ENCODE results near the gene PLAA.

Gene PLAA

DNA sequence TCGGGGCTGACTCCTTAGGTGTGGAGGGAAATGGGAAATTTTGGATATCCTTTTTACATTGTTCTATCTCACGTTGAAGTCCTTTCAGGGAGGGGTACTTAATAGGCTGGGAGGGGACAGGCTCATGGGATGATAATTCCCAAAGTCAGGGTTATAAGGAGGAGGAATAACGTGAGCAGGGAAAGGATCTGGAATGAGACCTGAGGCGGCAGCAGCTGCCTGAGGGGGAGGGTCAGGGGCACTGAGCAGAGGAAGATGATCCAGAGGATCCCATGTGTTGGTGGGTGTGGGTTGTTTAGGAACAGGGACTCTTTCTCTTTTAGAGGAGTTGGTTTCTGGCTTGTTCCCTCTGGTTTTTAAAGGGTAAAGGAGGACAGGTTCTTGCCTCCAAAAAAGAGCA, 27.9 kb upstream of the PLAA start:
- Histone ChIP-seq H3K14ac (ENCODE audit: low read length) (no peak overlapping the region), H3K23ac (ENCODE audit: low read length) (no peak overlapping the region), H2BK12ac (ENCODE audit: low read length) (no peak overlapping the region), H3K4me3 (ENCODE audit: low read depth, low read length) (no peak overlapping the region), H3K27ac (ENCODE audit: low read depth, low read length) (no peak overlapping the region), H3K4ac (ENCODE audit: low read depth, low read length) (no peak overlapping the region), H3K9ac (ENCODE audit: low read length) (no peak overlapping the region), H3K9me3 (ENCODE audit: insufficient read depth, low read depth, low read length) (no peaks in the 10 kb centered on the region), H4K91ac (ENCODE audit: low read depth, low read length) (no peak overlapping the region), H3K36me3 (ENCODE audit: control insufficient read depth in 1 of 2, insufficient read depth in 2 of 2, low read length in 2 of 2) (no peaks in the 10 kb centered on the region), H2AFZ (ENCODE audit: insufficient read depth, low read length, poor library complexity) (no peak overlapping the region), H3K4me1 (ENCODE audit: control insufficient read depth in 1 of 2, insufficient read depth in 2 of 2, low read length in 2 of 2) (no peaks in the 10 kb centered on the region), H3K27me3 (ENCODE audit: insufficient read depth, low read length) (no peaks in the 10 kb centered on the region), H3K4me2 (ENCODE audit: low read length) (no peak overlapping the region), H3K18ac (ENCODE audit: low read length) (no peak overlapping the region), H4K12ac (ENCODE audit: low read depth, low read length) (no peak overlapping the region), H2AK5ac (ENCODE audit: low read length) (no peak overlapping the region), H4K8ac (ENCODE audit: low read depth, low read length) (no peak overlapping the region), H2BK120ac (ENCODE audit: insufficient read depth, low read length, poor library complexity) (no peak overlapping the region), H2BK5ac (ENCODE audit: low read depth, low read length, poor library complexity) (no peak overlapping the region), H3K79me1 (ENCODE audit: low read length) (peaks cover 3% of the 10 kb centered on the region), H3K79me2 (ENCODE audit: control insufficient read depth, insufficient read depth, low read length, poor library complexity) (no peaks in the 10 kb centered on the region)
- DNase-seq: no peak
- WGBS (ENCODE audit: extremely low coverage, insufficient coverage, insufficient read length): no CpG with 5 or more reads among the region's 4 CpGs

DNA sequence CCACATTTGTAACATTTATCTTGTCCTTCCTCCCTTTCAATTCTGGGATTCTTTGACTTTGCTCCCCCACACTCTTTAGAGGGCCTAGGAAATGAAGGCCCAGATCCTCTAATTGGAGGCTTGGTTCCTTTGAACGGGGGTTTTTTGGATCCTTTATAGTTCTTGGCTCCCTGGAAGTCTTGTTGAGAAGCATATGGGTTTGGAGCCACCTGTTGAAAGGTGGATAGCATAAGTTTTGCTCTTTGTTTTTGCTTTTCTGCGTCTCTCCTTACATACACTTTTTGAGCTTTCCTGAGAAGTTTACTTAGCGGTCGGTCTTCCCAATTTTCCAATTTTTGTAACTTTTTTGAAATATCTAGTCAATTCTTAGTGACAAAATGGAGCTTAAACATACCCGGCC, 26.9 kb upstream of the PLAA start:
- H2BK120ac ChIP-seq (ENCODE audit: insufficient read depth, low read length, poor library complexity): no peak overlapping the region
- H3K23ac ChIP-seq (ENCODE audit: low read length): no peak overlapping the region
- H3K79me2 ChIP-seq (ENCODE audit: control insufficient read depth, insufficient read depth, low read length, poor library complexity): no peaks in the 10 kb centered on the region
- no peak overlapping the region for H4K8ac ChIP-seq (ENCODE audit: low read depth, low read length)
- no peak overlapping the region for H3K9ac ChIP-seq (ENCODE audit: low read length)
- no peaks in the 10 kb centered on the region for H3K4me1 ChIP-seq (ENCODE audit: control insufficient read depth in 1 of 2, insufficient read depth in 2 of 2, low read length in 2 of 2)
- WGBS (ENCODE audit: extremely low coverage, insufficient coverage, insufficient read length): no CpG with 5 or more reads among the region's 5 CpGs
- no peak overlapping the region for H3K18ac ChIP-seq (ENCODE audit: low read length)
- no peak overlapping the region for H2BK12ac ChIP-seq (ENCODE audit: low read length)
- no peak overlapping the region for H3K27ac ChIP-seq (ENCODE audit: low read depth, low read length)
- no peak overlapping the region for H4K91ac ChIP-seq (ENCODE audit: low read depth, low read length)
- no peak overlapping the region for H3K4ac ChIP-seq (ENCODE audit: low read depth, low read length)
- H3K79me1 ChIP-seq (ENCODE audit: low read length): peaks cover 3% of the 10 kb centered on the region
- H3K27me3 ChIP-seq (ENCODE audit: insufficient read depth, low read length): no peaks in the 10 kb centered on the region
- H3K4me3 ChIP-seq (ENCODE audit: low read depth, low read length): no peak overlapping the region
- no peak overlapping the region for H2AFZ ChIP-seq (ENCODE audit: insufficient read depth, low read length, poor library complexity)
- H4K12ac ChIP-seq (ENCODE audit: low read depth, low read length): no peak overlapping the region
- H3K14ac ChIP-seq (ENCODE audit: low read length): no peak overlapping the region
- no peak overlapping the region for H3K4me2 ChIP-seq (ENCODE audit: low read length)
- no peaks in the 10 kb centered on the region for H3K36me3 ChIP-seq (ENCODE audit: control insufficient read depth in 1 of 2, insufficient read depth in 2 of 2, low read length in 2 of 2)
- DNase-seq: no peak
- H2BK5ac ChIP-seq (ENCODE audit: low read depth, low read length, poor library complexity): no peak overlapping the region
- H3K9me3 ChIP-seq (ENCODE audit: insufficient read depth, low read depth, low read length): no peaks in the 10 kb centered on the region
- H2AK5ac ChIP-seq (ENCODE audit: low read length): no peak overlapping the region

DNA sequence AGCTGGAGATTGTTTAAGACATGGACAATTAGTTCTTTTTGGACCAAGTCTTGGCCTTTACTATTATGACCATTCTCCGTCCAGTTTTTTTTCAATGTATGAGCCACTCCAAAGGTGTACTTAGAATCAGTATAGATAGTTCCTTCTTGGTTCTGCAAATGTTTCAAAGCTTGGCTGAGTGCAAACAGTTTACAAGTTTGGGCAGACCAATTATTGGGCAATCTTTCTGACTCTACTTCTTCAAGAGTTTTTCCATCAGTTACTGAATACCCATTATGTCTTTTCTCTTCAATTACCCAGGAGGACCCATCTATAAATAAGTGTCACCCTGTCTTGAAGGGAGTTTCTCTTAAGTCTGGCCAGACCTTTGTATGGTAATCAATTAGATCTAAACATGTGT, 24.7 kb upstream of the PLAA start:
- Histone ChIP-seq H3K4ac (ENCODE audit: low read depth, low read length) (no peak overlapping the region), H4K91ac (ENCODE audit: low read depth, low read length) (no peak overlapping the region), H3K9me3 (ENCODE audit: insufficient read depth, low read depth, low read length) (no peaks in the 10 kb centered on the region), H3K79me2 (ENCODE audit: control insufficient read depth, insufficient read depth, low read length, poor library complexity) (no peaks in the 10 kb centered on the region), H4K12ac (ENCODE audit: low read depth, low read length) (no peak overlapping the region), H3K79me1 (ENCODE audit: low read length) (peaks cover 3% of the 10 kb centered on the region), H3K36me3 (ENCODE audit: control insufficient read depth in 1 of 2, insufficient read depth in 2 of 2, low read length in 2 of 2) (no peaks in the 10 kb centered on the region), H3K4me2 (ENCODE audit: low read length) (no peak overlapping the region), H2BK120ac (ENCODE audit: insufficient read depth, low read length, poor library complexity) (no peak overlapping the region), H3K18ac (ENCODE audit: low read length) (no peak overlapping the region), H4K8ac (ENCODE audit: low read depth, low read length) (no peak overlapping the region), H2AFZ (ENCODE audit: insufficient read depth, low read length, poor library complexity) (no peak overlapping the region), H3K4me3 (ENCODE audit: low read depth, low read length) (no peak overlapping the region), H2BK12ac (ENCODE audit: low read length) (no peak overlapping the region), H3K23ac (ENCODE audit: low read length) (no peak overlapping the region), H3K9ac (ENCODE audit: low read length) (no peak overlapping the region), H2BK5ac (ENCODE audit: low read depth, low read length, poor library complexity) (no peak overlapping the region), H2AK5ac (ENCODE audit: low read length) (no peak overlapping the region), H3K4me1 (ENCODE audit: control insufficient read depth in 1 of 2, insufficient read depth in 2 of 2, low read length in 2 of 2) (no peaks in the 10 kb centered on the region), H3K14ac (ENCODE audit: low read length) (no peak overlapping the region), H3K27ac (ENCODE audit: low read depth, low read length) (no peak overlapping the region), H3K27me3 (ENCODE audit: insufficient read depth, low read length) (no peaks in the 10 kb centered on the region)
- no peak for DNase-seq
- WGBS (ENCODE audit: extremely low coverage, insufficient coverage, insufficient read length): no CpG with 5 or more reads among the region's 1 CpG

DNA sequence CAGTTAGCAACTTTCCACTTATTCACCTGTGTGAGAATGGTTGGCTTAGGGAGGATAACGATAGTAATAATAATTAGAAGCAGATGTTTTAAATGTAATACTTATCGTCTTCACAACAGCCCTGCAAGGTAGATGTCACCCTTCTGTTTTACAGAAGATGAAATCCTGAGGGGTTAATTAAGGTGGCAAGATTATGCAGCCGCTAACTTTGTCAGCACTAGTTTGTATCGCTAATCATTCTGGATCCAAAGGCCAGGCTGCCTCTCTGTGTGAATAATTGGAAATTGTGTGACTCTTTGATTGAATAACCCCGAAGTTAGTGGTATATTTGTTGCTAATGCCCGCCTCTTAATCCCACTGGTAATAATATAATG, 9.8 kb upstream of the PLAA start:
- H2BK12ac ChIP-seq (ENCODE audit: low read length): no peak overlapping the region

More for the DNA sequence above, 9.8 kb upstream of the PLAA start:
- no peak overlapping the region for H2BK120ac ChIP-seq (ENCODE audit: insufficient read depth, low read length, poor library complexity)
- no peak overlapping the region for H3K14ac ChIP-seq (ENCODE audit: low read length)
- peak overlapping the region; percentile 92 for H3K4me2 ChIP-seq (ENCODE audit: low read length)
- H3K4me1 ChIP-seq (ENCODE audit: control insufficient read depth in 1 of 2, insufficient read depth in 2 of 2, low read length in 2 of 2): no peaks in the 10 kb centered on the region
- peak overlapping the region; percentile 92 for H3K9ac ChIP-seq (ENCODE audit: low read length)
- no peak overlapping the region for H2BK5ac ChIP-seq (ENCODE audit: low read depth, low read length, poor library complexity)
- no peak overlapping the region for H2AFZ ChIP-seq (ENCODE audit: insufficient read depth, low read length, poor library complexity)
- H3K9me3 ChIP-seq (ENCODE audit: insufficient read depth, low read depth, low read length): no peaks in the 10 kb centered on the region
- H4K91ac ChIP-seq (ENCODE audit: low read depth, low read length): no peak overlapping the region
- H4K12ac ChIP-seq (ENCODE audit: low read depth, low read length): no peak overlapping the region
- no peaks in the 10 kb centered on the region for H3K36me3 ChIP-seq (ENCODE audit: control insufficient read depth in 1 of 2, insufficient read depth in 2 of 2, low read length in 2 of 2)
- DNase-seq: no peak
- H3K23ac ChIP-seq (ENCODE audit: low read length): no peak overlapping the region
- H3K27ac ChIP-seq (ENCODE audit: low read depth, low read length): peak overlapping the region; percentile 49
- peak overlapping the region; percentile 83 for H3K4me3 ChIP-seq (ENCODE audit: low read depth, low read length)
- no peak overlapping the region for H3K4ac ChIP-seq (ENCODE audit: low read depth, low read length)
- H3K79me1 ChIP-seq (ENCODE audit: low read length): peaks cover 8% of the 10 kb centered on the region
- H2AK5ac ChIP-seq (ENCODE audit: low read length): no peak overlapping the region
- WGBS (ENCODE audit: extremely low coverage, insufficient coverage, insufficient read length): no CpG with 5 or more reads among the region's 6 CpGs
- no peaks in the 10 kb centered on the region for H3K27me3 ChIP-seq (ENCODE audit: insufficient read depth, low read length)
- H3K79me2 ChIP-seq (ENCODE audit: control insufficient read depth, insufficient read depth, low read length, poor library complexity): peaks cover 3% of the 10 kb centered on the region
- H4K8ac ChIP-seq (ENCODE audit: low read depth, low read length): no peak overlapping the region
- no peak overlapping the region for H3K18ac ChIP-seq (ENCODE audit: low read length)
